Smooth muscle cell (in vitro differentiated cells): ENCODE results near the gene C10orf105. TPM values are rescaled to one million over a fixed set of nuclear protein-coding genes. Genes with fewer than 3 reads are reported as not detected.

Experiments
- DNase-seq: peaks from one replicate; lab custom pipeline; 2025; ENCODE audit not compliant: unreplicated experiment; lab: John Stamatoyannopoulos, UW
- H2AFZ ChIP-seq: fragments of 200-600 bp; sonication (generic); 2 replicates; pipeline ENCODE4 v1.6.0; 2016; ENCODE audit warnings: antibody characterized with exemption, low read depth, mild to moderate bottlenecking
- H3F3A ChIP-seq: fragments of 200-600 bp; sonication (generic); 2 replicates; pipeline ENCODE4 v1.6.0; 2017; ENCODE audit warnings: antibody characterized with exemption, low read depth
- H3K27ac ChIP-seq: fragments of 200-600 bp; sonication (generic); 2 replicates; pipeline ENCODE4 v1.5.1; 2016; ENCODE audit warnings: low read depth, mild to moderate bottlenecking
- H3K27me3 ChIP-seq: fragments of 200-600 bp; sonication (generic); 2 replicates; pipeline ENCODE4 v1.6.1; 2016; ENCODE audit warnings: low read depth, mild to moderate bottlenecking
- H3K36me3 ChIP-seq: fragments of 200-600 bp; sonication (generic); 2 replicates; pipeline ENCODE4 v1.5.1; 2016; ENCODE audit warnings: low read depth
- H3K4me1 ChIP-seq: fragments of 200-600 bp; sonication (generic); 2 replicates; pipeline ENCODE4 v1.5.1; 2016; ENCODE audit warnings: low read depth
- H3K4me2 ChIP-seq: fragments of 200-600 bp; sonication (generic); 2 replicates; pipeline ENCODE4 v1.6.0; 2016; ENCODE audit warnings: mild to moderate bottlenecking
- H3K4me3 ChIP-seq: fragments of 200-600 bp; sonication (generic); 2 replicates; pipeline ENCODE4 v1.5.1; 2016; ENCODE audit warnings: mild to moderate bottlenecking
- H3K79me2 ChIP-seq: fragments of 200-600 bp; sonication (generic); 2 replicates; pipeline ENCODE4 v1.6.0; 2016; ENCODE audit warnings: low read depth, mild to moderate bottlenecking
- H3K9ac ChIP-seq: fragments of 200-600 bp; sonication (generic); 2 replicates; pipeline ENCODE4 v1.6.0; 2016; ENCODE audit warnings: low read depth
- H3K9me3 ChIP-seq: fragments of 200-600 bp; sonication (generic); replicated peaks from 2 replicates; pipeline ENCODE4 v1.5.1; 2016; ENCODE audit warnings: low read depth
- H4K20me1 ChIP-seq: fragments of 200-600 bp; sonication (generic); 2 replicates; pipeline ENCODE4 v1.6.0; 2016; ENCODE audit warnings: low read depth
- WGBS: methylation state at CpG from one replicate; pipeline ENCODE4 v1.1.7; 2016; ENCODE audit warnings: low lambda C conversion rate; 5-methylcytosine and 5-hydroxymethylcytosine counted together
- polyA plus RNA-seq: library from polyadenylated mRNA; unstranded; fragments of >200 nt; fragmentation: Nextera tagmentation; extraction: Ambion mirVana; gene quantifications from 2 replicates; pipeline ENCODE4 v1.2.1, GENCODE V29; 2016
- total RNA-seq: library from RNA; depleted of rRNA; stranded (reverse); fragments of >200 nt; gene quantifications from 2 replicates; pipeline ENCODE4 v1.2.3, GENCODE V29; 2014
- TF ChIP-seq, protein P1 (sequence below): fragments of 200-600 bp; sonication (generic); IDR thresholded peaks from 2 replicates; pipeline ENCODE4 v1.5.1; 2017; ENCODE audit warnings: borderline replicate concordance, mild to moderate bottlenecking, antibody characterized with exemption; ENCODE audit not compliant: insufficient read depth, poor library complexity, severe bottlenecking

Gene C10orf105
- total and polyA plus RNA-seq, 2 experiments from 2014 or later, result 0.09 TPM; not detected in 1

DNA sequence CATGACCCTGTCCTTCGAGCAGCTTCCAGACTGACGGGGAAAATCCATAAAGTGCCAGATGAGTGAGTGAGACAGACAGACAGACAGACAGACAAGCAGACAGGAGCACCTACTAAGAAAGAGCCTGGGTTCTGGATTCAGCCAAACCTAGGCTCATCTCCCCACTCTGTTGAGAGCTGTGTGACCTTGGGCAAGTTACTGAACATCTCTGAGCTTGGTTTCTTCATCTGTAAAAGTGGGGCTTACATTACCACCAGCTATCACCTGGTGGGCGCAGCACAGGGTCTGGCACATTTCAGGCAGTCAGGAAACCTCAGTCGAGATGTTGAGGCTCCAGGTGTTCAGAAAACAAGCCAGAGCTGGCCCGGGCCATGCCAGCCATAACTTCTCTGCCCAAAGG lies 37.6 kb downstream of the C10orf105 start:
- no peak overlapping the region for H3K27ac ChIP-seq
- H3F3A ChIP-seq, result no peaks in the 10 kb centered on the region
- H3K9me3 ChIP-seq, result no peaks in the 10 kb centered on the region
- no peaks in the 10 kb centered on the region for H3K36me3 ChIP-seq
- DNase-seq, result no peak
- no peaks in the 10 kb centered on the region for H4K20me1 ChIP-seq
- peaks cover 24% of the 10 kb centered on the region for H3K27me3 ChIP-seq
- no peak overlapping the region for H3K4me2 ChIP-seq
- no peak overlapping the region for H3K4me3 ChIP-seq
- H3K9ac ChIP-seq, result no peak overlapping the region
- no peaks in the 10 kb centered on the region for H3K79me2 ChIP-seq
- TF ChIP-seq, protein P1, sequence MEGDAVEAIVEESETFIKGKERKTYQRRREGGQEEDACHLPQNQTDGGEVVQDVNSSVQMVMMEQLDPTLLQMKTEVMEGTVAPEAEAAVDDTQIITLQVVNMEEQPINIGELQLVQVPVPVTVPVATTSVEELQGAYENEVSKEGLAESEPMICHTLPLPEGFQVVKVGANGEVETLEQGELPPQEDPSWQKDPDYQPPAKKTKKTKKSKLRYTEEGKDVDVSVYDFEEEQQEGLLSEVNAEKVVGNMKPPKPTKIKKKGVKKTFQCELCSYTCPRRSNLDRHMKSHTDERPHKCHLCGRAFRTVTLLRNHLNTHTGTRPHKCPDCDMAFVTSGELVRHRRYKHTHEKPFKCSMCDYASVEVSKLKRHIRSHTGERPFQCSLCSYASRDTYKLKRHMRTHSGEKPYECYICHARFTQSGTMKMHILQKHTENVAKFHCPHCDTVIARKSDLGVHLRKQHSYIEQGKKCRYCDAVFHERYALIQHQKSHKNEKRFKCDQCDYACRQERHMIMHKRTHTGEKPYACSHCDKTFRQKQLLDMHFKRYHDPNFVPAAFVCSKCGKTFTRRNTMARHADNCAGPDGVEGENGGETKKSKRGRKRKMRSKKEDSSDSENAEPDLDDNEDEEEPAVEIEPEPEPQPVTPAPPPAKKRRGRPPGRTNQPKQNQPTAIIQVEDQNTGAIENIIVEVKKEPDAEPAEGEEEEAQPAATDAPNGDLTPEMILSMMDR, result no peak
- 94% methylated on average over 5 of the region's 5 CpGs for WGBS
- H2AFZ ChIP-seq, result no peak overlapping the region
- H3K4me1 ChIP-seq, result peaks cover 9% of the 10 kb centered on the region

DNA sequence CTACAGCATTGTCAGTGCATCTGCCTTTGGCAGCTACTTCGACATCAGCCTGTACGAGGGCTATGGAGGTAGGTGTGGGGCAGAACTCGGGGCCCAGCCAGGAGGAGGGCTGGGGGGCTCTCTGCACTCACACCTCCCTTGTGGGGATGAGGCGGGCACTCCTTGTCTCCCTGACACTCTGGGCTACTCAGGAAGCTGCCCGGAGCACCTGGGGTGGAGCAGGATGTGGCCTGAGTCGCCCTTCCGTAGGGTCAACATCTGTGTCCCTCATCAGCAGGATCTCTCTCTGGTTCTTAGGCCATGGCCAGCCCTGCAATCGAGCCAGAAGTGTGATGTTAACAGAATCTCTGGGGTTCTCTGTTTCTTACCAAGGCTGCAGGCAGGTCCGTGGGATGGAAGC lies 40.2 kb downstream of the C10orf105 start:
- H3K9ac ChIP-seq, result no peak overlapping the region
- WGBS, result 90% methylated on average over 9 of the region's 9 CpGs
- H3K27ac ChIP-seq, result no peak overlapping the region
- no peaks in the 10 kb centered on the region for H3K36me3 ChIP-seq
- H4K20me1 ChIP-seq, result no peaks in the 10 kb centered on the region
- no peak for DNase-seq
- no peaks in the 10 kb centered on the region for H3K9me3 ChIP-seq
- H2AFZ ChIP-seq, result no peak overlapping the region
- TF ChIP-seq, protein P1, result no peak
- no peak overlapping the region for H3K4me3 ChIP-seq
- no peaks in the 10 kb centered on the region for H3K79me2 ChIP-seq
- H3K27me3 ChIP-seq, result peaks cover 19% of the 10 kb centered on the region
- H3K4me2 ChIP-seq, result no peak overlapping the region
- no peaks in the 10 kb centered on the region for H3F3A ChIP-seq
- no peaks in the 10 kb centered on the region for H3K4me1 ChIP-seq

DNA sequence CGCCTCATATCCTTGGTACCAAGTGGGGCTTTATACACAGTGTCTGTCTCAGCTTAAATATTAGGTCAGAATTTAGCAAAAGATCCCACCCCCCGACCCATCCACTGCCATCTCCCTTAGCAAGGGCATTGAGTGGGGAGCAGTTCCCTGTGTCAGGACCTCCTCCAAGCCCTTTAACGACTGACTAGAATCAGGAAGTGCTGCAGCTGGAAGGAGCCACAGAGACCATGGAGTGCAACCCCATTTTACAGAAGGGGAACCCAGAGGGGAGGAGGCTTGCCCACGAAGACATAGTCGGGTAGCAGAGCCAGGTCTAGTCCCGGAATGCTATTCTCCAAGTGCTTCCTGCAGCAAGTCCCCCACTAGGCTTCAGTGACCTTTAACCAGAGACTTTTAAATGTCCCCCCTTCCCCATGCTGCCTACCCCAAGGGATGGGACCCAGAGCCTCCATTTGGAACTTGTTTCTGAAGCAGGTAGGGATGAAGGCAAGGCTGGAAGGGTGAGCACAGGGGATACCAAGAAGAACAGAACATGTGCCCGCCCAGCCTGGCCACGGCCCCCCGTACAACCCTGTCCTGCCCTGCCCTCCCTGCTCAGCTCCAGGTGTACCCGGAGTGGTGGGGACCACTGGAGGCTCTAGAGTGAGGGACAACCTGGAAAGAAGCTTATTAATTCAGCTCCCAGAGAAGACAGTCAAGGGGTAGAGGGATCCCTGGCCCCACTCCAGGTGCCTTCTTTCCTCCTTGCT lies 41.3 kb downstream of the C10orf105 start:
- no peaks in the 10 kb centered on the region for H3F3A ChIP-seq
- no peak overlapping the region for H3K4me3 ChIP-seq
- WGBS, result 90% methylated on average over 10 of the region's 10 CpGs
- no peak for DNase-seq
- H3K4me2 ChIP-seq, result no peak overlapping the region
- no peak overlapping the region for H2AFZ ChIP-seq
- no peaks in the 10 kb centered on the region for H3K36me3 ChIP-seq
- H3K27ac ChIP-seq, result no peak overlapping the region
- TF ChIP-seq, protein P1, result no peak
- no peaks in the 10 kb centered on the region for H3K79me2 ChIP-seq
- no peaks in the 10 kb centered on the region for H3K9me3 ChIP-seq
- H3K4me1 ChIP-seq, result no peaks in the 10 kb centered on the region
- no peak overlapping the region for H3K9ac ChIP-seq
- H4K20me1 ChIP-seq, result no peaks in the 10 kb centered on the region
- H3K27me3 ChIP-seq, result peaks cover 22% of the 10 kb centered on the region

DNA sequence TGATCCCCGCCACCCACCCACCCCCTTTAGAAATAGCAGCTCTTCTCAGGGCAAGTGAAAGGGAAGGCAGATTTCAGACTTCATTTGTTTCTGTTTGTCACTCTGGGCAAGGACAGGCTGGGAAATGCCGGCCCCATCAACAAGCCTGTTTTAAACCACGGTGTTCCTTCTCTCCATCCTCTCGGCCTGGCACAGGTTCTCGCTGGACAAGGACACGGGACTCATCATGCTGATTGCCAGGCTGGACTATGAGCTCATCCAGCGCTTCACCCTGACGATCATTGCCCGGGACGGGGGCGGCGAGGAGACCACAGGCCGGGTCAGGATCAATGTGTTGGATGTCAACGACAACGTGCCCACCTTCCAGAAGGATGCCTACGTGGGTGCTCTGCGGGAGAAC lies 42.3 kb downstream of the C10orf105 start:
- no peak overlapping the region for H3K9ac ChIP-seq

More for the DNA sequence above, 42.3 kb downstream of the C10orf105 start:
- no peak overlapping the region for H3K27ac ChIP-seq
- no peak for DNase-seq
- H3F3A ChIP-seq, result no peaks in the 10 kb centered on the region
- H2AFZ ChIP-seq, result no peak overlapping the region
- no peaks in the 10 kb centered on the region for H3K79me2 ChIP-seq
- 95% methylated on average over 17 of the region's 17 CpGs for WGBS
- no peaks in the 10 kb centered on the region for H3K4me1 ChIP-seq
- H3K4me3 ChIP-seq, result no peak overlapping the region
- no peaks in the 10 kb centered on the region for H3K36me3 ChIP-seq
- no peaks in the 10 kb centered on the region for H3K9me3 ChIP-seq
- H3K4me2 ChIP-seq, result no peak overlapping the region
- no peaks in the 10 kb centered on the region for H4K20me1 ChIP-seq
- H3K27me3 ChIP-seq, result peaks cover 17% of the 10 kb centered on the region
- TF ChIP-seq, protein P1, result no peak
